HG02973 (cell line): ENCODE results near the gene LCE7A.

Experiments
- ATAC-seq: cut with Tn5 transposase; IDR thresholded peaks from one replicate; pipeline ENCODE4 v1.9.1; 2021; ENCODE audit warnings: moderate library complexity; ENCODE audit not compliant: unreplicated experiment

Gene LCE7A

GRCh38 chr1:152859696-152860095, at the start of gene LCE7A:
Gene LCE7A, plus strand, starts transcription at chr1:152859996. Its CDS starts 702 bp downstream, at chr1:152860698.
- no peak for ATAC-seq

GRCh38 chr1:152811050-152811449, 48.7 kb upstream of the LCE7A start:
- no peak for ATAC-seq

- no peak for ATAC-seq
Observed at GRCh38 chr1:152811671-152812070, 48.1 kb upstream of the LCE7A start, which contains the start of gene LCE1B. Gene LCE1B, plus strand, starts transcription at chr1:152811971. Its CDS starts 476 bp downstream, at chr1:152812447.

GRCh38 chr1:152817309-152817708, 42.5 kb upstream of the LCE7A start:
- ATAC-seq: no peak

- ATAC-seq: no peak
Observed at GRCh38 chr1:152823294-152823693, 36.5 kb upstream of the LCE7A start.

- no peak for ATAC-seq
Observed at GRCh38 chr1:152824964-152825363, 34.8 kb upstream of the LCE7A start.

- no peak for ATAC-seq
Observed at GRCh38 chr1:152827173-152827572, 32.6 kb upstream of the LCE7A start, which contains the start of gene LCE1A. Gene LCE1A, plus strand, starts transcription at chr1:152827473. Its CDS starts 0 bp downstream, at chr1:152827473.

- ATAC-seq: no peak
Observed at GRCh38 chr1:152836870-152837269, 22.9 kb upstream of the LCE7A start.

GRCh38 chr1:152842556-152842955, 17.2 kb upstream of the LCE7A start, which contains the start of gene LCE6A:
Gene LCE6A, plus strand, starts transcription at chr1:152842856. Its CDS starts 665 bp downstream, at chr1:152843521.
- no peak for ATAC-seq

- no peak for ATAC-seq
Observed at GRCh38 chr1:152855661-152856060, 4.1 kb upstream of the LCE7A start.

- ATAC-seq: no peak
Observed at GRCh38 chr1:152858062-152858461, 1.7 kb upstream of the LCE7A start.

GRCh38 chr1:152860129-152860528, 333 bp downstream of the LCE7A start:
- ATAC-seq: no peak

- no peak for ATAC-seq
Observed at GRCh38 chr1:152861374-152861773, 1.6 kb downstream of the LCE7A start.

GRCh38 chr1:152864443-152864842, 4.6 kb downstream of the LCE7A start:
- no peak for ATAC-seq

GRCh38 chr1:152866321-152866720, 6.5 kb downstream of the LCE7A start:
- no peak for ATAC-seq

GRCh38 chr1:152869808-152870419, 10.1 kb downstream of the LCE7A start:
- ATAC-seq: no peak

GRCh38 chr1:152870831-152871730, 11.3 kb downstream of the LCE7A start:
- ATAC-seq: no peak

GRCh38 chr1:152871731-152872126, 11.9 kb downstream of the LCE7A start:
- no peak for ATAC-seq

GRCh38 chr1:152873495-152873894, 13.7 kb downstream of the LCE7A start:
- ATAC-seq: no peak

- ATAC-seq: no peak
Observed at GRCh38 chr1:152876827-152877226, 17.0 kb downstream of the LCE7A start.

- ATAC-seq: no peak
Observed at GRCh38 chr1:152878042-152878441, 18.2 kb downstream of the LCE7A start, which contains the start of gene SMCP. Gene SMCP, plus strand, starts transcription at chr1:152878322. Its CDS starts 6,101 bp downstream, at chr1:152884423.
